Measurements from ENCODE around the gene MKRN2OS. TPM values are rescaled to one million over a fixed set of nuclear protein-coding genes. Genes with fewer than 3 reads are reported as not detected.
A peak's percentile ranks its signal among the peaks of the same experiment; 100 is the strongest.

The MKRN2OS gene
- total and polyA plus RNA-seq, 2 experiments from 2014 or later = 0.31 TPM; not detected in 1

GRCh38 chr3:12495749-12496452, 49.4 kb downstream of the MKRN2OS start:
- Histone ChIP-seq H3K36me3 (peaks cover 30% of the 10 kb centered on the region), H3K4me1 (ENCODE audit: low read depth) (no peaks in the 10 kb centered on the region), H3K9me3 (ENCODE audit: low read depth) (no peaks in the 10 kb centered on the region), H3K4me3 (no peak overlapping the region), H3K27me3 (no peaks in the 10 kb centered on the region), H3K27ac (no peak overlapping the region)
- TF ChIP-seq, protein P1, sequence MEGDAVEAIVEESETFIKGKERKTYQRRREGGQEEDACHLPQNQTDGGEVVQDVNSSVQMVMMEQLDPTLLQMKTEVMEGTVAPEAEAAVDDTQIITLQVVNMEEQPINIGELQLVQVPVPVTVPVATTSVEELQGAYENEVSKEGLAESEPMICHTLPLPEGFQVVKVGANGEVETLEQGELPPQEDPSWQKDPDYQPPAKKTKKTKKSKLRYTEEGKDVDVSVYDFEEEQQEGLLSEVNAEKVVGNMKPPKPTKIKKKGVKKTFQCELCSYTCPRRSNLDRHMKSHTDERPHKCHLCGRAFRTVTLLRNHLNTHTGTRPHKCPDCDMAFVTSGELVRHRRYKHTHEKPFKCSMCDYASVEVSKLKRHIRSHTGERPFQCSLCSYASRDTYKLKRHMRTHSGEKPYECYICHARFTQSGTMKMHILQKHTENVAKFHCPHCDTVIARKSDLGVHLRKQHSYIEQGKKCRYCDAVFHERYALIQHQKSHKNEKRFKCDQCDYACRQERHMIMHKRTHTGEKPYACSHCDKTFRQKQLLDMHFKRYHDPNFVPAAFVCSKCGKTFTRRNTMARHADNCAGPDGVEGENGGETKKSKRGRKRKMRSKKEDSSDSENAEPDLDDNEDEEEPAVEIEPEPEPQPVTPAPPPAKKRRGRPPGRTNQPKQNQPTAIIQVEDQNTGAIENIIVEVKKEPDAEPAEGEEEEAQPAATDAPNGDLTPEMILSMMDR (IDR thresholded peaks at IDR 0.05; ENCODE audit: low read depth, low read length) = no peak
- no peak for DNase-seq (ENCODE audit: low read depth in 1 of 2, low spot score in 1 of 2)

DNA sequence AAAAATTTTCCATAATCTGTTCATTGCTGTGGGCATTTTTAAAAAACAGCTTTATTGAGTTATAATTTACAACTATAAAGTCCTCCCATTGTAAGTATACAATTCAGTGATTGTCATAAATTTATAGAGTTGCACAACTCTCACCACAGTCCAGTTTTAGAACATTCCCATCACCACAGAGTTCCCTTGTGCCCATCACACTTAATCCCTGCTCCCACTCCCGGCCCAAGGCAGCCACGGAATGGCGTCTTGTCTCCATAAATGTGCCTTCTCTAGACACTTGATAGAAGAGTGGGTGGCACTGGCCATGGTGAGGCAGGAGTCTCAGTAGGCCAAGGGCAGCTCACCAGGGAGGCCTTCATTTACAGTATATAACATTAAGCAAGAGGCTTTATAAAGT, 54.8 kb downstream of the MKRN2OS start:
- no peak overlapping the region for H3K4me3 ChIP-seq
- H3K27ac ChIP-seq = no peak overlapping the region
- H3K27me3 ChIP-seq = no peaks in the 10 kb centered on the region
- no peaks in the 10 kb centered on the region for H3K4me1 ChIP-seq (ENCODE audit: low read depth)
- TF ChIP-seq, protein P1 (IDR thresholded peaks at IDR 0.05; ENCODE audit: low read depth, low read length) = no peak
- peak in 1 of 2 donors; percentile 55 for DNase-seq (ENCODE audit: low read depth in 1 of 2, low spot score in 1 of 2)
- no peaks in the 10 kb centered on the region for H3K9me3 ChIP-seq (ENCODE audit: low read depth)
- peaks cover 11% of the 10 kb centered on the region for H3K36me3 ChIP-seq

- H3K9me3 ChIP-seq (ENCODE audit: low read depth) = no peaks in the 10 kb centered on the region
- no peak overlapping the region for H3K4me3 ChIP-seq
- H3K27ac ChIP-seq = peak overlapping the region; percentile 0
- peak in 1 of 2 donors; percentile 69 for DNase-seq (ENCODE audit: low read depth in 1 of 2, low spot score in 1 of 2)
- H3K4me1 ChIP-seq (ENCODE audit: low read depth) = peaks cover 5% of the 10 kb centered on the region
- H3K36me3 ChIP-seq = peaks cover 11% of the 10 kb centered on the region
- TF ChIP-seq, protein P1 (IDR thresholded peaks at IDR 0.05; ENCODE audit: low read depth, low read length) = no peak
- H3K27me3 ChIP-seq = no peaks in the 10 kb centered on the region
Observed at GRCh38 chr3:12489832-12490231, 55.5 kb downstream of the MKRN2OS start.

Other genes with a start within 250 kb of the MKRN2OS start
- gene TSEN2, start 61.0 kb downstream of the MKRN2OS start, total RNA-seq = 17.1 and 24.4 TPM in 2 replicates
- 25.7 and 36.3 TPM in 2 replicates for gene TSEN2, start 61.0 kb downstream of the MKRN2OS start, polyA plus RNA-seq
- gene MKRN2, start 11.6 kb upstream of the MKRN2OS start, total RNA-seq = 49.9 and 51.5 TPM in 2 replicates
- gene MKRN2, start 11.6 kb upstream of the MKRN2OS start, polyA plus RNA-seq = 44.7 and 52.4 TPM in 2 replicates
- 104 and 153 TPM in 2 replicates for gene RAF1, start 118.6 kb upstream of the MKRN2OS start, total RNA-seq
- 82.8 and 97.0 TPM in 2 replicates for gene RAF1, start 118.6 kb upstream of the MKRN2OS start, polyA plus RNA-seq
- 0.25 and 4.0 TPM in 2 replicates for gene TMEM40, start 213.8 kb upstream of the MKRN2OS start, total RNA-seq
- gene TMEM40, start 213.8 kb upstream of the MKRN2OS start, polyA plus RNA-seq = 4.8 and 5.2 TPM in 2 replicates

All from cardiac muscle cell (in vitro differentiated cells and primary cell).